Glutamatergic neuron (in vitro differentiated cells): ENCODE measurements around the gene TMOD4. TPM values are rescaled to one million over a fixed set of nuclear protein-coding genes. Genes with fewer than 3 reads are reported as not detected.

ENCODE experiments used
- DNase-seq: peaks from one replicate; pipeline ENCODE4 v3.0.0; 2022
- H3K27ac Mint-ChIP-seq: one replicate; pipeline ENCODE4 v1.8.0; 2020; ENCODE audit warnings: mild to moderate bottlenecking, mixed read lengths, inconsistent platforms; ENCODE audit not compliant: unreplicated experiment
- H3K27me3 Mint-ChIP-seq: one replicate; pipeline ENCODE4 v1.8.0; 2020; ENCODE audit warnings: mild to moderate bottlenecking, moderate library complexity, mixed read lengths, inconsistent platforms; ENCODE audit not compliant: unreplicated experiment
- H3K36me3 Mint-ChIP-seq: one replicate; pipeline ENCODE4 v1.8.0; 2020; ENCODE audit warnings: mild to moderate bottlenecking, mixed read lengths, inconsistent platforms; ENCODE audit not compliant: unreplicated experiment
- H3K4me1 Mint-ChIP-seq: one replicate; pipeline ENCODE4 v1.8.0; 2020; ENCODE audit warnings: mild to moderate bottlenecking, low read depth, mixed read lengths, inconsistent platforms; ENCODE audit not compliant: unreplicated experiment
- H3K4me3 Mint-ChIP-seq: one replicate; pipeline ENCODE4 v1.8.0; 2020; ENCODE audit warnings: mild to moderate bottlenecking, mixed read lengths, inconsistent platforms; ENCODE audit not compliant: unreplicated experiment
- H3K9me3 Mint-ChIP-seq: one replicate; pipeline ENCODE4 v1.8.0; 2020; ENCODE audit warnings: mild to moderate bottlenecking, moderate library complexity, mixed read lengths, inconsistent platforms; ENCODE audit not compliant: unreplicated experiment
- CTCF ChIP-seq: fragments of 200-600 bp; sonication (generic); IDR thresholded peaks from one replicate; pipeline ENCODE4 v1.5.0; 2021; ENCODE audit not compliant: partially characterized antibody, unreplicated experiment
- total RNA-seq: library from RNA; stranded (reverse); fragmentation: NEBNext Ultra II Directional; extraction: Animal tissue kit (Norgen Biotek cat#: 25700); gene quantifications from one replicate; pipeline ENCODE4 v1.2.1, GENCODE V29; 2021; ENCODE audit not compliant: unreplicated experiment

The TMOD4 gene
- total RNA-seq, 1 donor from 2014 or later, result 0.76 TPM

GRCh38 chr1:151165281-151165737, 10.5 kb downstream of the TMOD4 start:
- H3K4me1 Mint-ChIP-seq, result peaks cover 8% of the 10 kb centered on the region
- no peaks in the 10 kb centered on the region for H3K36me3 Mint-ChIP-seq
- H3K4me3 Mint-ChIP-seq, result peak overlapping the region; percentile 99
- peaks cover 12% of the 10 kb centered on the region for H3K9me3 Mint-ChIP-seq
- H3K27ac Mint-ChIP-seq, result peak overlapping the region; percentile 96
- peaks cover 5% of the 10 kb centered on the region for H3K27me3 Mint-ChIP-seq
- TF ChIP-seq CTCF, result no peak
- peak; percentile 49 for DNase-seq

DNA sequence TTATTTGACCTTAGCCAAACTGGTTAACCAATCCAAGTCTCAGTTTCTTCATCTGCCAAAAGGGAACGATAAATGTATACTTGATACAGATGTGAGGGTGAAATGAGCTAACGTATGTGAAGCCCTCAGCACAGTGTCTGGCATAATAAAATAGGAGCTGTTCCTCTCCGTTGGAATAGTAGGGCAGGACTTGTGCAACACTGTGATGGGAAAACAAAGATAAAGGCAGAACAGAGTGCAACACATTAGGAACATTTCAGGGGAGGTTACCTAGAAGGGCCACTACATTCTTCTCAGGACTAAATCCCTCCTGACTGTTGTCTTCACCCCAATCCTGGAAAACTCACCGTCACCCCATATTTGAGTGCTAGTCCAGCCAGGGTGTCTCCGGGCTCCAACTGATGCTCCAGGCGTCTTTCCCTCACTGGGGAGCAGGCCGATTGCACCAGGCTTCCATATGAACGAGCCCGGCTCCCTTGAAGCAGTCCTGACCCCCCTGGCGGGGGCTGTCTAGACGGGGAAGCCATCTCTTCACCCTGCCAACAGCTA, 11.0 kb downstream of the TMOD4 start:
- TF ChIP-seq CTCF, result no peak
- Mint-ChIP-seq H3K27me3 (peaks cover 5% of the 10 kb centered on the region), H3K27ac (peak overlapping the region; percentile 96), H3K36me3 (no peaks in the 10 kb centered on the region), H3K4me1 (peaks cover 8% of the 10 kb centered on the region), H3K4me3 (peak overlapping the region; percentile 99), H3K9me3 (peaks cover 12% of the 10 kb centered on the region)
- DNase-seq, result no peak

DNA sequence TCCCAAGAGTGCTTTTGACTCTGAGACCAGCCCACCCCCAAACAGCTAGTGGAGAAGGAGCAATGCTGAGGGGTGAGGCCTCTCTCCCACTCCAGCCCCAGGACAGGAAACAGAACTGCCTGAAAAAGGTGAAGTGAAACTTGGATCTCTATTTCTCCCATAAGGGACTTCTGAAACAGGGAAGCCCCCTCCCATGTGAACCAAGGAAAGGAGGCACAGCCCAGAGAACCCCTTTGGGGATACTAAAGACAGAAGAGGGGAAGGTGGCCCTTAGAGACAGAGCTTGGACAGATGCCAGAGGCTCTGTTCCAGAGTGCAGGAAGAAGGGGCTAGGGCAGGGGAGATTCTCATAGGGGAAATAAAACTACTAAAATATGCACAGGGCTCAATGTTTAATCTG, 16.4 kb downstream of the TMOD4 start:
- no peaks in the 10 kb centered on the region for H3K36me3 Mint-ChIP-seq
- peaks cover 2% of the 10 kb centered on the region for H3K9me3 Mint-ChIP-seq
- no peak for DNase-seq
- H3K27ac Mint-ChIP-seq, result no peak overlapping the region
- H3K4me3 Mint-ChIP-seq, result no peak overlapping the region
- TF ChIP-seq CTCF, result no peak
- H3K27me3 Mint-ChIP-seq, result no peaks in the 10 kb centered on the region
- peaks cover 11% of the 10 kb centered on the region for H3K4me1 Mint-ChIP-seq

- no peak overlapping the region for H3K4me3 Mint-ChIP-seq
- no peak for DNase-seq
These were observed 17.0 kb downstream of the TMOD4 start for GRCh38 chr1:151158751-151159251.

More at GRCh38 chr1:151158751-151159251, 17.0 kb downstream of the TMOD4 start:
- TF ChIP-seq CTCF, result no peak
- H3K27ac Mint-ChIP-seq, result no peak overlapping the region
- peaks cover 11% of the 10 kb centered on the region for H3K4me1 Mint-ChIP-seq
- no peaks in the 10 kb centered on the region for H3K36me3 Mint-ChIP-seq
- peaks cover 2% of the 10 kb centered on the region for H3K9me3 Mint-ChIP-seq
- H3K27me3 Mint-ChIP-seq, result no peaks in the 10 kb centered on the region
